HFFc6 (cell line): ENCODE data around the gene RRP1B. TPM values are rescaled to one million over a fixed set of nuclear protein-coding genes. Genes with fewer than 3 reads are reported as not detected.

Experiments used
- DNase-seq: peaks from one replicate; pipeline ENCODE4 v3.0.0-alpha.2; 2018
- H3K27ac Mint-ChIP-seq: 2 replicates; pipeline ENCODE4 v1.8.0; 2020; ENCODE audit warnings: mild to moderate bottlenecking, mixed read lengths
- H3K27me3 Mint-ChIP-seq: 2 replicates; pipeline ENCODE4 v1.8.0; 2021; ENCODE audit warnings: mild to moderate bottlenecking, moderate library complexity, mixed read lengths; ENCODE audit not compliant: insufficient read depth
- H3K36me3 Mint-ChIP-seq: 2 replicates; pipeline ENCODE4 v1.8.0; 2021; ENCODE audit warnings: low read depth, mixed read lengths
- H3K4me1 Mint-ChIP-seq: 2 replicates; pipeline ENCODE4 v1.8.0; 2020; ENCODE audit warnings: low read depth, mixed read lengths
- H3K4me3 Mint-ChIP-seq: 2 replicates; pipeline ENCODE4 v1.8.0; 2020; ENCODE audit warnings: mild to moderate bottlenecking, moderate library complexity, mixed read lengths
- H3K9me3 Mint-ChIP-seq: 2 replicates; pipeline ENCODE4 v1.8.0; 2020; ENCODE audit warnings: mild to moderate bottlenecking, mixed read lengths
- CTCF ChIP-seq: fragments of 200-600 bp; sonication (generic); IDR thresholded peaks from 2 replicates; pipeline ENCODE4 v1.5.0; 2021; ENCODE audit warnings: antibody characterized with exemption, mild to moderate bottlenecking
- total RNA-seq, 6 experiments: library from RNA; stranded (reverse); fragmentation: NEBNext Ultra II Directional; extraction: Animal tissue kit (Norgen Biotek cat#: 25700); gene quantifications; 2 replicates in 1 of 6; 3 replicates in 5 of 6; pipeline ENCODE4 v1.2.3, GENCODE V29; 2021

Gene RRP1B
- total RNA-seq, 6 experiments from 2014 or later, result 26.9 to 34.4 (median 27.6) TPM

DNA sequence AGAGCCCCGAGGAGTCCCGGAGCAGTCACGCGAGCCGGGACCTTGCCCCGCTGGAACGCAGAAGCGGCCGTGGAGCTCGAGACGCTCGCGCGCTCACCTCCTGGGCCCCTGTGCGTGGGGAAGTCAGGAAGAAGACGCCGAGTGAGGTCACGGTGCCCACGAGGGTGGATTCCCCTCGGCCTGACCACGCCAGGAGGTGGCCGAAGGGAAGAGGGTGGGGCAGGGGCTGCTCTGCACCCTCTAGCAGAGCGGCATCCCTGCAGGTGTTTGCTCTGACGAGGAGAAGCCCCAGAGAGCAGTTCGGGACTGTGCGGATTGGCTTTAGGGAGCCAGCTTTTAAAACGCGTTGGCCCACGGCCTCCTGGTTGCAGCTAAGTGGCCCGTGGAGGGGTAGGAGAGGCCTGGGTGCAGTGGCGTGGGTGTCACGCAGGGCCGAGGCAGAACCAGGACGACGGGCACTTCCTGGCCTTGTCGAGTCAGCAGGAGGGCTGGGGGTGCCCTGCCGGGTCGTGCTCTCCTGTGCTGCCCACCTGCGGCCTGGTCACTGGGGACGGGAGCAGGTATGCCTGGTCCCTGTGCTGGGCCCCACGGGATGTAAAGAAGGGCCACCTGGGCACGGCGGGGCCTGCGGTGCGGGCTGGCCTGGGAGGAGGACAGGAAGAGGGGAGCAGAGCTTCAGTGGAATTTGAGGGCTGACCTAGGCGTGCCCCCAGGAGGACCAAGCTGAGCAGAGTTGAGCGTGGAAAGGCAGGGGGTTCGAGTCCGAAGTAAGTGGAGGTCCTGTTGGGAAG, 60.6 kb downstream of the RRP1B start:
- H3K9me3 Mint-ChIP-seq, result no peaks in the 10 kb centered on the region
- H3K4me1 Mint-ChIP-seq, result peaks cover 32% of the 10 kb centered on the region
- DNase-seq, result no peak
- no peak for TF ChIP-seq CTCF
- H3K4me3 Mint-ChIP-seq, result peak overlapping the region; percentile 90
- peak overlapping the region; percentile 73 for H3K27ac Mint-ChIP-seq
- no peaks in the 10 kb centered on the region for H3K36me3 Mint-ChIP-seq
- H3K27me3 Mint-ChIP-seq, result peaks cover 3% of the 10 kb centered on the region

GRCh38 chr21:43720539-43721166, 61.3 kb downstream of the RRP1B start:
- no peak for TF ChIP-seq CTCF
- Mint-ChIP-seq H3K4me1 (peaks cover 37% of the 10 kb centered on the region), H3K27ac (peak overlapping the region; percentile 73), H3K9me3 (no peaks in the 10 kb centered on the region), H3K4me3 (peak overlapping the region; percentile 90), H3K27me3 (peaks cover 3% of the 10 kb centered on the region), H3K36me3 (no peaks in the 10 kb centered on the region)
- DNase-seq, result no peak

DNA sequence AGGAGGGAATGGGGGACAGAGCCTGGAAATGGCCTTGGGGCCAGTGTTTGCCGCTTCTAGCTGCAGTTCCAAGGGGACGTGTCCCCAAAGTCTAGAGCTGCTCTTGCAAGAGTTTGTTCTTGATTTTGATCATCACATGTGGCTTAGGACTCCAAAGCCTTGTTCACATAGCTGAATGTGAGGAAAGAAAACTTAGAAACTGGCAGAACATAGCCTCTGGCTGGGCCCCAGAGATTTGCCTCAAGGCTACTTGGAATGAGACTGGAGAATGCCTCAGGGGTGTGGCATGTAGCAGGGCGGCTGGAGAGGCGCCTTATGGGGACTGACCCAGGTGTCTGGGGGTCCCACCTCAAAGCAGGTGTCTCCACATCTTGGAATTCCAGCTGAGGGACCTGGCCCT, 61.8 kb downstream of the RRP1B start:
- Mint-ChIP-seq H3K27me3 (peaks cover 3% of the 10 kb centered on the region), H3K27ac (peak overlapping the region; percentile 73; the same call in 1 of the 2 replicates)
- DNase-seq, result no peak

GRCh38 chr21:43721939-43722338, 62.6 kb downstream of the RRP1B start:
- H3K4me1 Mint-ChIP-seq, result peaks cover 40% of the 10 kb centered on the region
- H3K27ac Mint-ChIP-seq, result no peak overlapping the region

More for the DNA sequence above, 61.8 kb downstream of the RRP1B start:
- no peaks in the 10 kb centered on the region for H3K36me3 Mint-ChIP-seq
- peaks cover 41% of the 10 kb centered on the region for H3K4me1 Mint-ChIP-seq
- no peaks in the 10 kb centered on the region for H3K9me3 Mint-ChIP-seq
- no peak for TF ChIP-seq CTCF
- H3K4me3 Mint-ChIP-seq, result peak overlapping the region; percentile 90

DNA sequence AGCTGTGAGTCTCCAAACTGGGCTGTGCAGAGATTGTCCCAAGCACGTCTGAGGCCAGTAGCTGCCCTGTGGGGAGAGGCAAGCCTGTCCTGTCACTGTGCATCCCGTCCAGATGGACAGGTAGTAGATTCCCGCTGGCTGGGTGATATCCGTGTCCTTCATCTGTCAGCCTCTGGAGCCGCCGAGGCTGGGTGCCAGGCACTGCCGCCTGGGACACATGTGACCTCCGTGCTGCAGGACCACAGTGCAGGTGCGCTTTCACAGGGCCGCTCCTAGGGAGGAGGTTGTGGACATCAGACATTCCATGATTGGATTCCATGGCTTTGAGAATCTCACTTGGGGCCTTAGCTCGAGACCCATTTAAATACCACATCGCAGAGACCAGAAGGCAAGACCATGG, 64.3 kb downstream of the RRP1B start:
- Mint-ChIP-seq H3K4me1 (peaks cover 51% of the 10 kb centered on the region), H3K36me3 (no peaks in the 10 kb centered on the region), H3K27ac (no peak overlapping the region), H3K9me3 (no peaks in the 10 kb centered on the region), H3K4me3 (no peak overlapping the region), H3K27me3 (no peaks in the 10 kb centered on the region; the same call in none of the 2 replicates)
- no peak for DNase-seq
- no peak for TF ChIP-seq CTCF

More at GRCh38 chr21:43721939-43722338, 62.6 kb downstream of the RRP1B start:
- Mint-ChIP-seq H3K36me3 (no peaks in the 10 kb centered on the region), H3K9me3 (no peaks in the 10 kb centered on the region), H3K27me3 (no peaks in the 10 kb centered on the region; the same call in 1 of the 2 replicates), H3K4me3 (peak overlapping the region; percentile 44; the same call in 1 of the 2 replicates)
- no peak for TF ChIP-seq CTCF
- DNase-seq, result no peak
